ENCODE measurements around the gene DUSP5. TPM values are rescaled to one million over a fixed set of nuclear protein-coding genes. Genes with fewer than 3 reads are reported as not detected.

The DUSP5 gene
- total and polyA plus RNA-seq, 4 donors: 2.0 to 8.9 (median 8.0) TPM

- Histone ChIP-seq H3K27me3 (ENCODE audit: control insufficient read depth in 4 of 4, insufficient read depth in 4 of 4, low read length in 3 of 4) (no peaks in the 10 kb centered on the region), H3K9me3 (ENCODE audit: control insufficient read depth in 4 of 4, low read length in 3 of 4) (no peaks in the 10 kb centered on the region), H3K27ac (ENCODE audit: low read depth in 1 of 2, low read length in 2 of 2) (no peak overlapping the region), H3K36me3 (ENCODE audit: control insufficient read depth in 4 of 4, insufficient read depth in 3 of 4, low read depth in 1 of 4, low read length in 3 of 4) (no peaks in the 10 kb centered on the region), H3K4me1 (ENCODE audit: control insufficient read depth in 4 of 4, insufficient read depth in 4 of 4, low read length in 3 of 4) (no peaks in the 10 kb centered on the region), H3K9ac (ENCODE audit: low read depth in 1 of 2, low read length in 2 of 2) (no peak overlapping the region), H3K4me3 (ENCODE audit: low read depth in 1 of 3, low read length in 3 of 3) (no peak overlapping the region)
- TF ChIP-seq MAX (IDR thresholded peaks at IDR 0.05) (no peak), FOXA2 (IDR thresholded peaks at IDR 0.05) (no peak), ATF3 (IDR thresholded peaks at IDR 0.05) (no peak), SP1 (IDR thresholded peaks at IDR 0.05) (no peak), EGR1 (IDR thresholded peaks at IDR 0.05; ENCODE audit: low read depth in 2 of 2) (no peak), TAF1 (conservative IDR thresholded peaks at IDR 0.05) (no peak), HNF4G (IDR thresholded peaks at IDR 0.05) (no peak), ZBTB33 (IDR thresholded peaks at IDR 0.05) (no peak)
- 96% methylated on average over 8 of the region's 8 CpGs for WGBS
- no peak for DNase-seq (ENCODE audit: low spot score)
These were observed 62.3 kb downstream of the DUSP5 start for GRCh38 chr10:110560012-110560411.

Other genes with a start within 250 kb of the DUSP5 start
- 1 to 10 TPM; 6.4 to 6.8 TPM for gene SMNDC1, start 193.0 kb upstream of the DUSP5 start, total RNA-seq
- 1 to 10 TPM; 4.9 to 5.5 TPM for gene SMNDC1, start 193.0 kb upstream of the DUSP5 start, polyA plus RNA-seq
- gene SMC3, start 69.8 kb downstream of the DUSP5 start, total RNA-seq: 10 to 100 TPM; 13.1 to 26.4 TPM
- gene SMC3, start 69.8 kb downstream of the DUSP5 start, polyA plus RNA-seq: 10 to 100 TPM in 1 of 2 donors, 1 to 10 TPM in 1; 7.2 to 23.0 TPM
- gene RBM20, start 146.4 kb downstream of the DUSP5 start, total RNA-seq: under 1 TPM; 0.05 to 0.08 TPM
- under 1 TPM in 1 of 2 donors, not detected in 1; 0.03 TPM for gene RBM20, start 146.4 kb downstream of the DUSP5 start, polyA plus RNA-seq

Measured in liver (tissue), 9 donors.